NCI-H1694 (cell line): ENCODE measurements around the gene IGLL5.
"Not testable (repeated sequence)": the region's sequence is repeated elsewhere in the genome, so short reads cannot be mapped to it uniquely, and the experiment has no call there.

Experiments used
- DNase-seq: peaks from one replicate; lab custom pipeline; 2025; lab: John Stamatoyannopoulos, UW

IGLL5 gene

GRCh38 chr22:22884010-22884887 is 3.4 kb upstream of the IGLL5 start:
- DNase-seq: peak; percentile 61

- DNase-seq: no peak
These were observed 2.5 kb upstream of the IGLL5 start for GRCh38 chr22:22884888-22885840.

- no peak for DNase-seq
These were observed 1.1 kb upstream of the IGLL5 start for GRCh38 chr22:22886546-22886945.

- no peak for DNase-seq
These were observed 1.1 kb downstream of the IGLL5 start for GRCh38 chr22:22888571-22889353.

GRCh38 chr22:22890085-22890484 is 2.5 kb downstream of the IGLL5 start:
- DNase-seq: no peak

- DNase-seq: no peak
These were observed 3.6 kb downstream of the IGLL5 start for GRCh38 chr22:22891139-22891621.

- DNase-seq: no peak
These were observed 4.8 kb downstream of the IGLL5 start for GRCh38 chr22:22892096-22893052.

GRCh38 chr22:22893077-22893805 is 5.6 kb downstream of the IGLL5 start:
- no peak for DNase-seq

GRCh38 chr22:22893891-22894739 is 6.5 kb downstream of the IGLL5 start:
- no peak for DNase-seq

GRCh38 chr22:22894740-22895731 is 7.4 kb downstream of the IGLL5 start:
- no peak for DNase-seq

GRCh38 chr22:22895776-22896445 is 8.3 kb downstream of the IGLL5 start:
- DNase-seq: no peak

GRCh38 chr22:22896601-22897000 is 9.0 kb downstream of the IGLL5 start:
- no peak for DNase-seq

- DNase-seq: no peak
These were observed 9.5 kb downstream of the IGLL5 start for GRCh38 chr22:22897091-22897490.

- DNase-seq: no peak
These were observed 10.3 kb downstream of the IGLL5 start for GRCh38 chr22:22897947-22898346.

- not testable (repeated sequence) for DNase-seq
These were observed 10.9 kb downstream of the IGLL5 start for GRCh38 chr22:22898411-22898950.

GRCh38 chr22:22899342-22900080 is 11.9 kb downstream of the IGLL5 start:
- not testable (repeated sequence) for DNase-seq
